DMS153 (cell line): ENCODE results near the gene HIPK1.
"Not testable (repeated sequence)": the region's sequence is repeated elsewhere in the genome, so short reads cannot be mapped to it uniquely, and the experiment has no call there.

Experiments
- DNase-seq: peaks from one replicate; lab custom pipeline; 2025; lab: John Stamatoyannopoulos, UW

HIPK1 gene

GRCh38 chr1:113945329-113945728 is 16.2 kb downstream of the HIPK1 start:
- DNase-seq = no peak

GRCh38 chr1:113946112-113946511 is 17.0 kb downstream of the HIPK1 start:
- no peak for DNase-seq

GRCh38 chr1:113946678-113947387 is 17.7 kb downstream of the HIPK1 start:
- DNase-seq = no peak

GRCh38 chr1:113947388-113948107 is 18.4 kb downstream of the HIPK1 start:
- DNase-seq = no peak

GRCh38 chr1:113948151-113948550 is 19.0 kb downstream of the HIPK1 start:
- DNase-seq = not testable (repeated sequence)

- no peak for DNase-seq
Observed at GRCh38 chr1:113949007-113949406, 19.9 kb downstream of the HIPK1 start.

- no peak for DNase-seq
Observed at GRCh38 chr1:113950908-113951307, 21.8 kb downstream of the HIPK1 start.

- no peak for DNase-seq
Observed at GRCh38 chr1:113951719-113952118, 22.6 kb downstream of the HIPK1 start.

- DNase-seq = no peak
Observed at GRCh38 chr1:113957984-113958383, 28.9 kb downstream of the HIPK1 start.

GRCh38 chr1:113958691-113959090 is 29.6 kb downstream of the HIPK1 start:
- no peak for DNase-seq

- no peak for DNase-seq
Observed at GRCh38 chr1:113963281-113963906, 34.3 kb downstream of the HIPK1 start.

GRCh38 chr1:113965703-113966412 is 36.7 kb downstream of the HIPK1 start:
- no peak for DNase-seq

- DNase-seq = no peak
Observed at GRCh38 chr1:113972954-113973353, 43.8 kb downstream of the HIPK1 start.

- DNase-seq = no peak
Observed at GRCh38 chr1:113975211-113975895, 46.2 kb downstream of the HIPK1 start.

- DNase-seq = no peak
Observed at GRCh38 chr1:113976609-113977278, 47.6 kb downstream of the HIPK1 start.

- DNase-seq = no peak
Observed at GRCh38 chr1:113977906-113978305, 48.8 kb downstream of the HIPK1 start.

- peak; percentile 70 for DNase-seq
Observed at GRCh38 chr1:113978863-113979702, 50.0 kb downstream of the HIPK1 start, which contains the start of gene OLFML3. OLFML3 (plus strand) TSS chr1:113979474; CDS start chr1:113979517, 43 bp downstream.

GRCh38 chr1:113980110-113980509 is 51.0 kb downstream of the HIPK1 start:
- DNase-seq = no peak

GRCh38 chr1:113981962-113982931 is 53.1 kb downstream of the HIPK1 start:
- DNase-seq = no peak
